ENCODE results near the gene IFITM1. TPM values are rescaled to one million over a fixed set of nuclear protein-coding genes. Genes with fewer than 3 reads are reported as not detected.
"Not testable (repeated sequence)": the region's sequence is repeated elsewhere in the genome, so short reads cannot be mapped to it uniquely, and the experiment has no call there.

IFITM1 gene
- total RNA-seq, 4 donors from 2014 or later, result 47.8 to 103 (median 80.5) TPM

DNA sequence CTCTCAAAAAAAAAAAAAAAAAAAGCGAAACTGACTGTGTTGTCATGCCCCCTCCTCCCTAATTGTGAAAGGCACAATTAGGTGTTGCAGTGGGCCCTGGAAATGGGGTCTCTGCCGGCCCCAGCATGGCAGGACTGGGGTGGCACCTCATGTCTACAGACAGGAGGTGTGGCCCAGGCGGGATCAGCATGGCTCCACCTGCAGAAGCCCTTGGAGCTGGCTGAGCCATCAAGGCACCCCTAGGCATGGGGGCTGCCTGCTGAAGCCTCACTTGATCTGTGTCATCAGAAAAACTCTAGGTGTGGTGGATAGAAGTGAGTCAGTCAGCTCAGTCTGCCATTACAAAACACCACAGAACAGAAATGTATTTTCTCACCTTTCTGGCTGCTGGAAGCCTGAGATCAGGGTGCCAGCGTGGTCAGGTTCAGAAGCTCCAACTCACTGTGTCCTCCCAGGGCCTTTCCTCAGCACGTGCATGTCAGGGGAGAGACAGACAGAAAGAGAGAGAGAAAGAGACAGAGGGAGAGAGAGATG lies 45.4 kb downstream of the IFITM1 start:
- Histone ChIP-seq H3K36me3 (no peaks in the 10 kb centered on the region), H3K4me3 (no peak overlapping the region), H3K27ac (no peak overlapping the region), H3K27me3 (peaks cover 3 to 10% (median 7%) of the 10 kb centered on the region in 3 donors), H3K9me3 (no peaks in the 10 kb centered on the region), H3K4me1 (peaks cover 8% of the 10 kb centered on the region in 2 donors)
- intact Hi-C loops (cut with DNase I; ENCODE audit: low total_unique reads), result loop anchor here (5.0 to 10.0 kb wide), 2 partner anchors 52 to 104 kb away; partner anchors contain the start of gene IFITM2
- ATAC-seq (no peak), DNase-seq (no peak)
- no peak for TF ChIP-seq POLR2A (IDR thresholded peaks at IDR 0.05)
- TF ChIP-seq, protein P1, sequence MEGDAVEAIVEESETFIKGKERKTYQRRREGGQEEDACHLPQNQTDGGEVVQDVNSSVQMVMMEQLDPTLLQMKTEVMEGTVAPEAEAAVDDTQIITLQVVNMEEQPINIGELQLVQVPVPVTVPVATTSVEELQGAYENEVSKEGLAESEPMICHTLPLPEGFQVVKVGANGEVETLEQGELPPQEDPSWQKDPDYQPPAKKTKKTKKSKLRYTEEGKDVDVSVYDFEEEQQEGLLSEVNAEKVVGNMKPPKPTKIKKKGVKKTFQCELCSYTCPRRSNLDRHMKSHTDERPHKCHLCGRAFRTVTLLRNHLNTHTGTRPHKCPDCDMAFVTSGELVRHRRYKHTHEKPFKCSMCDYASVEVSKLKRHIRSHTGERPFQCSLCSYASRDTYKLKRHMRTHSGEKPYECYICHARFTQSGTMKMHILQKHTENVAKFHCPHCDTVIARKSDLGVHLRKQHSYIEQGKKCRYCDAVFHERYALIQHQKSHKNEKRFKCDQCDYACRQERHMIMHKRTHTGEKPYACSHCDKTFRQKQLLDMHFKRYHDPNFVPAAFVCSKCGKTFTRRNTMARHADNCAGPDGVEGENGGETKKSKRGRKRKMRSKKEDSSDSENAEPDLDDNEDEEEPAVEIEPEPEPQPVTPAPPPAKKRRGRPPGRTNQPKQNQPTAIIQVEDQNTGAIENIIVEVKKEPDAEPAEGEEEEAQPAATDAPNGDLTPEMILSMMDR (IDR thresholded peaks at IDR 0.05 in 4 of 5, conservative IDR thresholded peaks at IDR 0.05 in 1 of 5), result no peak
- in situ Hi-C loops (cut with MboI; ENCODE audit: low sequenced_read_pairs in 4 of 4), result loop anchor here in 1 of 4 donors (10.0 kb wide), 1 partner anchor 54 kb away; the partner anchor contains the start of gene IFITM2

DNA sequence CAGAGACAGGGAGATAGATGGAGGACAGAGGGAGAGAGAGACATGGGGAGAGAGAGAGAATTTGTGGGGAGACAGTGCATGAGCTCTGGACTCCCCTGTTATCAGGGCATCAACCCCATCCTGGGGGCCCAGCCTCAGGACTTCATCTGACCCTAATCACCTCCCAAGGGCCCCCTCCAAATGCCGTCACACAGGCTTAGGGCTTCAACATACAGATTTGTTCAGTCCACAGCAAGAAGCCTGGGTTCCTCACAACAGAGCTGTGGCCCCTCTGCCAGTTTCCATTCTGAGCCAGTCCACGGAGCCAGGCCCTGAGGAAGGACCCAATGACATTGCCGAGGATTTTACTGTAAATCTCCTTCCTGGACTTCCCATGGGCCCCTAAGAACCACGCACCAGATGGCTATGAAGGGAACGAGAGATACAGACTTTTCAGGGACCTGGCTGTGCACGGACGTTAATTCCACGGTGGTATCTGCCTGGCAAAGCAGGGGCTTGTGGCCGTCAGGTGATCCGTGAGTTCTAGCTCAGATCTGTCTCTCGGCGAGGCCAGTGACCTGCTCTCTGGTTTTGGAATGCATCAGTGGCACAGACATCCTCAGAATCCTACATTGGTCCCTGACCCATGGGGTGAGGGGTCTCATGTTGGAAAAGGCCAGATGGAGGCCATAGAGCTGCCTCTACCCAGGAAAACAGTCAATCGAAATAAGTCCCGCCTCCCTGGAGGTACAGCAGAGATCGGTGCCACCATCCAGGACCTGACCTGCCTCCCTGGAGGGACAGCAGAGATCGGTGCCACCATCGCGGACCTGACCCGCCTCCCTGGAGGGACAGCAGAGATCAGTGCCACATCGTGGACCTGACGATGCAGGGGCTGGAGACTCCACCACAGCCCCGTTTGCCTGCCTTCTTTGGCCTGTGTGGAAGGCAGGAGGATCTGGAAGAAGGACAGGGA lies 46.8 kb downstream of the IFITM1 start:
- in situ Hi-C loops (cut with MboI; ENCODE audit: low sequenced_read_pairs in 4 of 4), result no loop called here

DNA sequence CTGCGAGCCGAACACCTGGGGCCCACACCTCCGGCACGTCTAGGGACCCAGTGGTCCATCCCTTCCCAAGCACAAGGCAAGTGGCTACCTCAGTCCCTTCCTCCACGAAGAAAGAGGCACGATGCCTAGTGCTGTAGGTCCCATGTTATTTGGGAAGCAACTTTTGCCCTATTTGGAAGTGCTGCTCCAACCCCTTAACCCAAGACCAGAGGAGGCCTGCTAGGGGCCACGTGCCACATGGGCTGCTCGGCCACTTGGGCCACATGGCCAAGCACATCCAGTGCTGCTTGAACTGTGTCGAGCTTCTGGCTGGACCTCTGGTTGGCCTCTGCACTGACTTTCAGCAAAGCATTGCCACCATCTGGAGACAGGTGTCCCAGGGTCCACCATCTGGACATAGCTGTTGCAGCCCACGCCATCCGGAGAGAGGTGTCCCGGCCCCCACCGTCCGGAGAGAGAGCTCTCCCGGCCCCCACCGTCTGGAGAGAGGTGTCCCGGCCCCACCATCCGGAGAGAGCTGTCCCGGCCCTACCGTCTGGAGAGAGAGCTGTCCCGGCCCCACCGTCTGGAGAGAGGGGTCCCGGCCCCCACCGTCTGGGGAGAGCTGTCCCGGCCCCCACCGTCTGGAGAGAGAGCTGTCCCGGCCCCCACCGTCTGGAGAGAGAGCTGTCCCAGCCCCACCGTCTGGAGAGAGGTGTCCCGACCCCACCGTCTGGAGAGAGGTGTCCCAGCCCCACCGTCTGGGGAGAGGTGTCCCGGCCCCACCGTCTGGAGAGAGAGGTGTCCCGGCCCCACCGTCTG lies 49.0 kb downstream of the IFITM1 start:
- in situ Hi-C loops (cut with MboI; ENCODE audit: low sequenced_read_pairs in 4 of 4), result no loop called here
- intact Hi-C loops (cut with DNase I; ENCODE audit: low total_unique reads), result no loop called here
- H3K27me3 ChIP-seq, result peaks cover 32 to 37% (median 34%) of the 10 kb centered on the region in 3 donors

More for the DNA sequence above, 46.8 kb downstream of the IFITM1 start:
- Histone ChIP-seq H3K27me3 (peaks cover 15 to 19% (median 18%) of the 10 kb centered on the region in 3 donors), H3K9me3 (no peaks in the 10 kb centered on the region), H3K4me3 (no peak overlapping the region), H3K4me1 (peaks cover 1 to 3% of the 10 kb centered on the region in 2 donors), H3K27ac (no peak overlapping the region), H3K36me3 (no peaks in the 10 kb centered on the region)
- DNase-seq (no peak), ATAC-seq (no peak)
- TF ChIP-seq, protein P1 (IDR thresholded peaks at IDR 0.05 in 4 of 5, conservative IDR thresholded peaks at IDR 0.05 in 1 of 5), result no peak
- TF ChIP-seq POLR2A (IDR thresholded peaks at IDR 0.05), result no peak
- intact Hi-C loops (cut with DNase I; ENCODE audit: low total_unique reads), result no loop called here

DNA sequence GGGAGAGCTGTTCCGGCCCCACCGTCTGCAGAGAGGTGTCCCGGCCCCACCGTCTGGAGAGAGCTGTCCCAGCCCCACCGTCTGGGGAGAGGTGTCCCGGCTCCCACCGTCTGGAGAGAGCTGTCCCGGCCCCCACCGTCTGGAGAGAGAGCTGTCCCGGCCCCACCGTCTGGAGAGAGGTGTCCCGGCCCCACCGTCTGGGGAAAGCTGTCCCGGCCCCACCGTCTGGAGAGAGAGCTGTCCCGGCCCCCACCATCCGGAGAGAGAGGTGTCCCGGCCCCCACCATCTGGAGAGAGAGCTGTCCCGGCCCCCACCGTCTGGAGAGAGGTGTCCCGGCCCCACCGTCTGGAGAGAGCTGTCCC lies 49.6 kb downstream of the IFITM1 start:
- H3K4me3 ChIP-seq; H3K36me3 ChIP-seq; DNase-seq; H3K27ac ChIP-seq; in situ Hi-C loops (cut with MboI; ENCODE audit: low sequenced_read_pairs in 4 of 4); H3K9me3 ChIP-seq; ATAC-seq; intact Hi-C loops (cut with DNase I; ENCODE audit: low total_unique reads); H3K4me1 ChIP-seq: not testable (repeated sequence)
- H3K27me3 ChIP-seq, result peaks cover 38 to 42% (median 40%) of the 10 kb centered on the region in 3 donors

More for the DNA sequence above, 49.0 kb downstream of the IFITM1 start:
- TF ChIP-seq, protein P1 (IDR thresholded peaks at IDR 0.05 in 4 of 5, conservative IDR thresholded peaks at IDR 0.05 in 1 of 5), result no peak
- TF ChIP-seq POLR2A (IDR thresholded peaks at IDR 0.05), result no peak
- Histone ChIP-seq H3K4me1 (no peaks in the 10 kb centered on the region), H3K4me3 (no peak overlapping the region), H3K9me3 (no peaks in the 10 kb centered on the region), H3K27ac (no peak overlapping the region), H3K36me3 (no peaks in the 10 kb centered on the region)
- DNase-seq (no peak), ATAC-seq (no peak)

Data from gastrocnemius medialis (tissue), 4 donors.